H9 (cell line): ENCODE results near the gene CEP350. TPM values are rescaled to one million over a fixed set of nuclear protein-coding genes. Genes with fewer than 3 reads are reported as not detected.

Experiments
- DNase-seq: peaks from one replicate; pipeline ENCODE4 v3.0.0-alpha.2; 2017
- H2AFZ ChIP-seq: one replicate; pipeline ENCODE4 v1.6.1; 2013; ENCODE audit warnings: mild to moderate bottlenecking, low read length, control low read depth, moderate library complexity
- H2AK5ac ChIP-seq: 2 replicates; pipeline ENCODE4 v1.6.1; 2013; ENCODE audit warnings: low read length, control low read depth, mixed read lengths; ENCODE audit not compliant: insufficient read length
- H2BK120ac ChIP-seq: one replicate; pipeline ENCODE4 v1.6.1; 2013; ENCODE audit warnings: low read depth, mild to moderate bottlenecking, low read length, control low read depth, inconsistent platforms; ENCODE audit not compliant: poor library complexity, severe bottlenecking
- H2BK12ac ChIP-seq: 2 replicates; pipeline ENCODE4 v1.6.1; 2013; ENCODE audit warnings: low read length, control low read depth, mixed read lengths, low read depth; ENCODE audit not compliant: insufficient read length
- H2BK15ac ChIP-seq: 2 replicates; pipeline ENCODE4 v1.6.1; 2013; ENCODE audit warnings: low read depth, low read length, control low read depth
- H2BK20ac ChIP-seq: one replicate; pipeline ENCODE4 v1.6.1; 2013; ENCODE audit warnings: low read depth, mild to moderate bottlenecking, low read length, control low read depth, inconsistent platforms; ENCODE audit not compliant: poor library complexity, severe bottlenecking
- H2BK5ac ChIP-seq: 2 replicates; pipeline ENCODE4 v1.6.1; 2013; ENCODE audit warnings: low read length, control low read depth, mixed read lengths; ENCODE audit not compliant: insufficient read length
- H3K14ac ChIP-seq: 2 replicates; pipeline ENCODE4 v1.6.1; 2013; ENCODE audit warnings: low read length, control low read depth; ENCODE audit not compliant: insufficient read depth
- H3K18ac ChIP-seq: 2 replicates; pipeline ENCODE4 v1.6.1; 2013; ENCODE audit warnings: low read depth, mild to moderate bottlenecking, mixed read lengths, low read length, control low read depth; ENCODE audit not compliant: insufficient read length
- H3K23ac ChIP-seq: 2 replicates; pipeline ENCODE4 v1.6.1; 2013; ENCODE audit warnings: low read length, control low read depth, mixed read lengths, low read depth; ENCODE audit not compliant: insufficient read length
- H3K23me2 ChIP-seq: 2 replicates; pipeline ENCODE4 v1.6.1; 2013; ENCODE audit warnings: low read depth, mild to moderate bottlenecking, mixed read lengths, low read length, control low read depth; ENCODE audit not compliant: insufficient read length, poor library complexity, severe bottlenecking
- H3K27ac ChIP-seq: 2 replicates; pipeline ENCODE4 v1.5.1; 2013; ENCODE audit warnings: low read length, control low read depth, mixed read lengths, low read depth; ENCODE audit not compliant: insufficient read length
- H3K27me3 ChIP-seq: 2 replicates; pipeline ENCODE4 v1.6.1; 2013; ENCODE audit warnings: low read length, control low read depth, inconsistent platforms; ENCODE audit not compliant: insufficient read depth
- H3K4ac ChIP-seq: 2 replicates; pipeline ENCODE4 v1.6.1; 2013; ENCODE audit warnings: low read depth, mild to moderate bottlenecking, control low read depth, inconsistent platforms, low read length, moderate library complexity
- H3K4me1 ChIP-seq: 2 replicates; pipeline ENCODE4 v1.6.1; 2013; ENCODE audit warnings: low read length, control low read depth, inconsistent platforms; ENCODE audit not compliant: insufficient read depth
- H3K4me2 ChIP-seq: 2 replicates; pipeline ENCODE4 v1.6.1; 2013; ENCODE audit warnings: low read length, control low read depth, mixed read lengths; ENCODE audit not compliant: insufficient read length, insufficient read depth
- H3K56ac ChIP-seq: 2 replicates; pipeline ENCODE4 v1.6.1; 2013; ENCODE audit warnings: low read depth, mild to moderate bottlenecking, mixed read lengths, low read length, control low read depth; ENCODE audit not compliant: insufficient read length
- H3K79me1 ChIP-seq: 2 replicates; pipeline ENCODE4 v1.6.1; 2013; ENCODE audit warnings: low read depth, mild to moderate bottlenecking, moderate library complexity, low read length, control low read depth, inconsistent platforms; ENCODE audit not compliant: insufficient read depth, poor library complexity, severe bottlenecking
- H3K79me2 ChIP-seq: 2 replicates; pipeline ENCODE4 v1.6.1; 2013; ENCODE audit warnings: low read length, control low read depth, inconsistent platforms; ENCODE audit not compliant: insufficient read depth
- H3K9ac ChIP-seq: 2 replicates; pipeline ENCODE4 v1.6.1; 2013; ENCODE audit warnings: low read length, control low read depth, mixed read lengths; ENCODE audit not compliant: insufficient read length; ENCODE audit errors: extremely low read depth
- H3K9me3 ChIP-seq: one replicate; pipeline ENCODE4 v1.6.1; 2013; ENCODE audit warnings: low read depth, low read length, inconsistent platforms; ENCODE audit not compliant: control insufficient read depth
- H3T11ph ChIP-seq: one replicate; pipeline ENCODE4 v1.6.1; 2013; ENCODE audit warnings: mild to moderate bottlenecking, low read length, control low read depth, inconsistent platforms
- H4K20me1 ChIP-seq: one replicate; pipeline ENCODE4 v1.6.1; 2013; ENCODE audit not compliant: control insufficient read depth, insufficient read length, insufficient read depth
- H4K5ac ChIP-seq: 2 replicates; pipeline ENCODE4 v1.6.1; 2013; ENCODE audit warnings: low read depth, mild to moderate bottlenecking, mixed read lengths, low read length, control low read depth; ENCODE audit not compliant: insufficient read length
- H4K8ac ChIP-seq: replicated peaks from 2 replicates; pipeline ENCODE4 v1.6.1; 2013; ENCODE audit warnings: low read length, control low read depth, mixed read lengths, low read depth; ENCODE audit not compliant: insufficient read length
- H4K91ac ChIP-seq: 2 replicates; pipeline ENCODE4 v1.6.1; 2013; ENCODE audit warnings: low read depth, mild to moderate bottlenecking, moderate library complexity, mixed read lengths, low read length, control low read depth; ENCODE audit not compliant: insufficient read length
- H3K27ac Mint-ChIP-seq, 3 experiments: 2 replicates in 2 of 3; 3 replicates in 1 of 3; pipeline ENCODE4 v1.8.0; 2020 to 2021; ENCODE audit warnings: mixed read lengths in 3 of 3, mild to moderate bottlenecking in 1 of 3, moderate library complexity in 1 of 3
- H3K27me3 Mint-ChIP-seq: 2 replicates; pipeline ENCODE4 v1.8.0; 2021; ENCODE audit warnings: low read depth, mild to moderate bottlenecking, moderate library complexity, mixed read lengths
- H3K36me3 Mint-ChIP-seq, 3 experiments: 2 replicates in 2 of 3; 3 replicates in 1 of 3; pipeline ENCODE4 v1.8.0; 2020 to 2021; ENCODE audit warnings: low read depth in 3 of 3, mixed read lengths in 3 of 3; ENCODE audit not compliant: insufficient read depth in 1 of 3
- H3K4me1 Mint-ChIP-seq, 2 experiments: 2 replicates each; pipeline ENCODE4 v1.8.0; 2020; ENCODE audit warnings: mixed read lengths in 2 of 2
- H3K4me3 Mint-ChIP-seq, 2 experiments: 2 replicates in 1 of 2; 3 replicates in 1 of 2; pipeline ENCODE4 v1.8.0; 2020 to 2021; ENCODE audit warnings: mild to moderate bottlenecking in 2 of 2, mixed read lengths in 2 of 2, moderate library complexity in 1 of 2
- H3K9me3 Mint-ChIP-seq, 2 experiments: 2 replicates in 1 of 2; 3 replicates in 1 of 2; pipeline ENCODE4 v1.8.0; 2020; ENCODE audit warnings: mild to moderate bottlenecking in 2 of 2, mixed read lengths in 2 of 2, moderate library complexity in 1 of 2
- WGBS: extraction: QIAGEN DNeasy Blood & Tissue Kit; methylation state at CpG from one replicate; pipeline ENCODE4 v1.1.7; 2013; ENCODE audit warnings: missing lambda C conversion rate, low lambda C conversion rate, mixed read lengths; ENCODE audit not compliant: insufficient read length; ENCODE audit errors: extremely low coverage; 5-methylcytosine and 5-hydroxymethylcytosine counted together
- total RNA-seq: library from RNA; stranded (reverse); gene quantifications from 2 replicates; pipeline ENCODE4 v1.2.1, GENCODE V29; 2021
- TF ChIP-seq, protein P1 (sequence below): fragments of 200-600 bp; sonication (generic); conservative IDR thresholded peaks from 3 replicates; pipeline ENCODE4 v1.8.0; 2021; ENCODE audit warnings: antibody characterized with exemption, mild to moderate bottlenecking

The CEP350 gene
- total RNA-seq, 1 experiment from 2014 or later = 39.2 TPM

DNA sequence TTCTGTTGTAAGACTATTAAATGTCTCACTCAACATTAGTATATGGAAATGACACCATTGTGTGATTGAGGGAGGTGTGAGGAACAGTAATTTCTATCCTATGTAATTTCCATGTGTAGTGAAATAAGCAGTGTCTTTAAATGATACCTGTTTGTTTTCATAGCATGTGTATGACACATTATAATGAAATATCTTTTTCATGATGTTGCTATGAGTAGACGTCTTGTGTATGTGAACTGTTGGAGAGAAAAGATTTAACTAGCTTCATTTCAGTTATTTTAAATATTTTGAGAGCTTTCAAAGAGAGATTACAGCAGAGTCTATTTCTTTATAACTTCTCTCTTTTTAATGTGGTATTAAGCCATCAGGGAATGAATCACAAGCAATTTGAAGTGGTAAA, 128.6 kb downstream of the CEP350 start:
- WGBS = no CpG with 5 or more reads among the region's 1 CpG
- H3K79me2 ChIP-seq = no peaks in the 10 kb centered on the region
- H2BK15ac ChIP-seq = no peak overlapping the region
- Mint-ChIP-seq H3K27ac (no peak overlapping the region), H3K4me3 (no peak overlapping the region), H3K36me3 (peaks cover 0 to 22% (median 13%) of the 10 kb centered on the region in 3 experiments; a peak in 5 of 7 replicates), H3K4me1 (no peaks in the 10 kb centered on the region), H3K27me3 (no peaks in the 10 kb centered on the region), H3K9me3 (no peaks in the 10 kb centered on the region)
- H3K23ac ChIP-seq = no peak overlapping the region
- H4K91ac ChIP-seq = no peak overlapping the region
- no peaks in the 10 kb centered on the region for H3K4me1 ChIP-seq
- no peak overlapping the region for H4K8ac ChIP-seq
- H3K27me3 ChIP-seq = no peaks in the 10 kb centered on the region
- H4K20me1 ChIP-seq = no peaks in the 10 kb centered on the region
- H2BK20ac ChIP-seq = no peak overlapping the region
- no peak overlapping the region for H2AFZ ChIP-seq
- H3K4me2 ChIP-seq = no peak overlapping the region
- H3T11ph ChIP-seq = no peak overlapping the region
- no peak overlapping the region for H3K18ac ChIP-seq
- no peak overlapping the region for H2BK5ac ChIP-seq
- TF ChIP-seq, protein P1, sequence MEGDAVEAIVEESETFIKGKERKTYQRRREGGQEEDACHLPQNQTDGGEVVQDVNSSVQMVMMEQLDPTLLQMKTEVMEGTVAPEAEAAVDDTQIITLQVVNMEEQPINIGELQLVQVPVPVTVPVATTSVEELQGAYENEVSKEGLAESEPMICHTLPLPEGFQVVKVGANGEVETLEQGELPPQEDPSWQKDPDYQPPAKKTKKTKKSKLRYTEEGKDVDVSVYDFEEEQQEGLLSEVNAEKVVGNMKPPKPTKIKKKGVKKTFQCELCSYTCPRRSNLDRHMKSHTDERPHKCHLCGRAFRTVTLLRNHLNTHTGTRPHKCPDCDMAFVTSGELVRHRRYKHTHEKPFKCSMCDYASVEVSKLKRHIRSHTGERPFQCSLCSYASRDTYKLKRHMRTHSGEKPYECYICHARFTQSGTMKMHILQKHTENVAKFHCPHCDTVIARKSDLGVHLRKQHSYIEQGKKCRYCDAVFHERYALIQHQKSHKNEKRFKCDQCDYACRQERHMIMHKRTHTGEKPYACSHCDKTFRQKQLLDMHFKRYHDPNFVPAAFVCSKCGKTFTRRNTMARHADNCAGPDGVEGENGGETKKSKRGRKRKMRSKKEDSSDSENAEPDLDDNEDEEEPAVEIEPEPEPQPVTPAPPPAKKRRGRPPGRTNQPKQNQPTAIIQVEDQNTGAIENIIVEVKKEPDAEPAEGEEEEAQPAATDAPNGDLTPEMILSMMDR = no peak
- no peaks in the 10 kb centered on the region for H3K79me1 ChIP-seq
- H3K4ac ChIP-seq = no peak overlapping the region
- H2AK5ac ChIP-seq = no peak overlapping the region
- DNase-seq = no peak
- H3K23me2 ChIP-seq = no peaks in the 10 kb centered on the region
- no peak overlapping the region for H3K56ac ChIP-seq
- H4K5ac ChIP-seq = no peak overlapping the region
- H2BK12ac ChIP-seq = no peak overlapping the region
- no peak overlapping the region for H2BK120ac ChIP-seq
- H3K27ac ChIP-seq = no peak overlapping the region
- no peak overlapping the region for H3K9ac ChIP-seq
- H3K9me3 ChIP-seq = no peaks in the 10 kb centered on the region
- no peak overlapping the region for H3K14ac ChIP-seq
